GM21717 (cell line): ENCODE results near the gene ZNF561.
"Not testable (repeated sequence)": the region's sequence is repeated elsewhere in the genome, so short reads cannot be mapped to it uniquely, and the experiment has no call there.

Experiments used
- ATAC-seq: cut with Tn5 transposase; IDR thresholded peaks from one replicate; pipeline ENCODE4 v1.9.1; 2021; ENCODE audit warnings: mild to moderate bottlenecking, moderate library complexity; ENCODE audit not compliant: unreplicated experiment

ZNF561 gene

DNA sequence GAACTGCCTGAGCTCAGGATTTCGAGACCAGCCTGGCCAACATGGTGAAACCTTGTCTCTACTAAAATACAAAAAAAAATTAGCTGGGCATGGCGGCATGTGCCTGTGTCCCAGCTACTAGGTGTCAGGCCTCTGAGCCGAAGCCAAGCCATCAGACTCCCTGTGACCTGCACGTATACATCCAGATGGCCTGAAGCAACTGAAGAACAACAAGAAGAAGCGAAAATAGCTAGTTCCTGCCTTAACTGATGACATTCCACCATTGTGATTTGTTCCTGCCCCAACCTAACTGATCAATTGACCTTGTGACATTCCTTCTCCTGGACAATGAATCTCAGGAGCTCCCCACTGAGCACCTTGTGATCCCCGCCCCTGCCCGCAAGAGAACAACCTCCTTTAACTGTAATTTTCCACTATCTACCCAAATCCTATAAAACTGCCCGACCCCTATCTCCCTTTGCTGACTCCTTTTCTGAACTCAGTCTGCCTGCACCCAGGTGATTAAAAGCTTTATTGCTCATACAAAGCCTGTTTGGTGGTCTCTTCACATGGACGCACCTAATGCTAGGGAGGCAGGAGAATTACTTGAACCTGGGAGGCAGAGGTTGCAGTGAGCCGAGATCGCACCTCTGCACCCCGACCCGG lies 38.8 kb downstream of the ZNF561 start:
- ATAC-seq: not testable (repeated sequence)

DNA sequence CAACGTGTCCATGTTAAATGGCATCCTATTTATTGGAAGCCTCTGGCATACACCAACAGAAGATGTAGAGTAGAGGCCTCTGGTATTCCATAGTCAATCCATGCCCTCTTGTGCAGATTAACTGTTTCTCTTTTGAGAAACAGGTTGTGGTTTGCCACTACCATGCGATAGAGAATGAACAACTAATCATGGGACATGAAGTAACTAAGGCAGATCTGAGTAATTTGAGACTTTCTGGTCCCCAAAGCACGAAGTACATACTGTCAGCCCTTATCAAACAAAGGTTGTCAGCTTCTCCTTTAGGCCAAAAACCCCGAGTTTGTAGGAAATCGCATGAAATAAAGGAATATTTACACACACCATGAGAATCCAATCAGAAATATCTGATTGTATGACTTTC lies 40.3 kb downstream of the ZNF561 start:
- ATAC-seq: no peak

DNA sequence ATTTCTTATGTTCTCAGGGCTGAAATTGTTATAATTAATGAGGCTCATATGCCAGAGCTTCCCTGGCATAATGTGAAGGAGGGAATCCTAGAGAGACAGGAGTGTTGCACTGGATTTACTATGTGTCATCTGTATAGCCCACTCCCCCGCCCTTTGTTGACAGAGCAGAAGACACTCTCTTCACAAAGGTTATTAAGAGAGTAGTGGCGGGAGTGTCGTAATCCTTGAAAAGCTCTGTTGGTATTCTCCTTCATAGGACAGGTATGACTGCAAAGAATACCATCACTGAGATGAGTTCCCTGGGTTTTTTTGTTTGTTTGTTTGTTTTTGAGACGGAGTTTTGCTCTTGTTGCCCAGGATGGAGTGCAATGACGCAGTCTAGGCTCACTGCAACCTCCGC lies 50.8 kb downstream of the ZNF561 start:
- no peak for ATAC-seq

DNA sequence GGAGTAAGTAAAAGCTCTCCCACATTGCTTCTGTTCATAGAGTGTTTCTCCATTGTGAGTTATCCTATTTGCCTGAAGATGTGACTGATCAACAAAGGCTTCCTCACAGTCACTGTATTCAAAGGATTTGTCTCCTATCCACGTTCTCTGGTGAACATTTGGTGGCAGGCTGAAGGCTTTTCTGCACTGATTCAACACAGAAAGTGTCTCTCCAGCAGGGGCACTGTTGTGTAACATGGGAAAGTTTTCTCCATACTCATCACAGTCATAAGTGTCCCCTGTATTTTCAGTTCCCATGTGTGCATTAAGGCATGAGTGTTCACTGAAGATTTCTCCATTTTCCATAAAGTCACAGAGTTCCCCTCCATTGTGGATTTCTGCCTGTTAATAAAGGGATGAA lies 54.3 kb downstream of the ZNF561 start:
- ATAC-seq: no peak

DNA sequence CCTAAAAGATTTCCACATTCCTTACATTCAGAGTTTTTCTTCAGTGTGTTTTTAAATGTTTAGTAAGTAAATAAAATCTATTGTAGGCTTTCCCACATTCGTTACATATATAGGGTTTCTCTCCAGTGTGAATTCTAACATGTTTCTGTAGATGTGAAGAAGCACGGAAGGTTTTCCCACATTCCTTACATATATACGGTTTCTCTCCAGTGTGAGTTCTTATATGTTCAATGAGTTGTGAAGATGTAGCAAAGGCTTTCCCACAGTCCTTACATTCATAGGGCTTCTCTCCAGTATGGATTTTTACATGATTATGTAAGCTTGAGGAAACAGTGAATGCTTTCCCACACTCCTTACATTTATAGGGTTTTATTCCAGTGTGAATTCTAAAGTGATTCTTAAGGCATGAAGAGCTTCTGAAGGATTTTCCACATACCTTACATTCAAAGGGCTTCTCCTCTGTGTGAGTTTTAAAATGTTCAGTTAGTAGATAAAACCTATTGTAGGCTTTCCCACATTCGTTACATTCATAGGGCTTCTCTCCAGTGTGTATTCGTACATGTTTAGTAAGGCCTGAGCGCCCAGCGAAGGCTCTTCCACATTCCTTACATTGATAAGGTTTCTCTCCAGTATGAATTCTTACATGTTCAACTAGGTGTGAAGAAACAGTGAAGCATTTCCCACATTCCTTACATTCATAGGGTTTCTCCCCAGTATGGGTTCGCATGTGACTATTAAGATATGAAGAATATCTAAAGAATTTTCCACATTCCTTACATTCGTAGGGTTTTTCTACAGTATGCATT lies 54.9 kb downstream of the ZNF561 start:
- ATAC-seq: no peak
